ENCODE measurements around the gene PTPRG. TPM values are rescaled to one million over a fixed set of nuclear protein-coding genes. Genes with fewer than 3 reads are reported as not detected.

The PTPRG gene
- total RNA-seq, 2 experiments from 2014 or later: not detected

- no peak overlapping the region for H3K4me3 Mint-ChIP-seq
- no peaks in the 10 kb centered on the region for H3K36me3 Mint-ChIP-seq (ENCODE audit: low read depth)
- CTCF ChIA-PET: no interaction called here
- no peaks in the 10 kb centered on the region for H3K4me1 Mint-ChIP-seq (ENCODE audit: low read depth)
- no peaks in the 10 kb centered on the region for H3K27me3 Mint-ChIP-seq (ENCODE audit: low read depth)
- no peak for DNase-seq
- no peak for ATAC-seq
- POLR2A ChIA-PET: no interaction called here
- H3K9me3 Mint-ChIP-seq (ENCODE audit: insufficient read depth): no peaks in the 10 kb centered on the region
- H3K27ac Mint-ChIP-seq: no peak overlapping the region
Measured at GRCh38 chr3:61780455-61781228, 219.3 kb downstream of the PTPRG start.

- no peaks in the 10 kb centered on the region for H3K36me3 Mint-ChIP-seq (ENCODE audit: low read depth)
- H3K9me3 Mint-ChIP-seq (ENCODE audit: insufficient read depth): no peaks in the 10 kb centered on the region
- H3K4me3 Mint-ChIP-seq: no peak overlapping the region
- no peaks in the 10 kb centered on the region for H3K4me1 Mint-ChIP-seq (ENCODE audit: low read depth)
- H3K27ac Mint-ChIP-seq: no peak overlapping the region
- POLR2A ChIA-PET: no interaction called here
- DNase-seq (no peak), ATAC-seq (no peak)
- CTCF ChIA-PET: no interaction called here
- H3K27me3 Mint-ChIP-seq (ENCODE audit: low read depth): no peaks in the 10 kb centered on the region
Measured at GRCh38 chr3:61783993-61784718, 222.8 kb downstream of the PTPRG start.

DNA sequence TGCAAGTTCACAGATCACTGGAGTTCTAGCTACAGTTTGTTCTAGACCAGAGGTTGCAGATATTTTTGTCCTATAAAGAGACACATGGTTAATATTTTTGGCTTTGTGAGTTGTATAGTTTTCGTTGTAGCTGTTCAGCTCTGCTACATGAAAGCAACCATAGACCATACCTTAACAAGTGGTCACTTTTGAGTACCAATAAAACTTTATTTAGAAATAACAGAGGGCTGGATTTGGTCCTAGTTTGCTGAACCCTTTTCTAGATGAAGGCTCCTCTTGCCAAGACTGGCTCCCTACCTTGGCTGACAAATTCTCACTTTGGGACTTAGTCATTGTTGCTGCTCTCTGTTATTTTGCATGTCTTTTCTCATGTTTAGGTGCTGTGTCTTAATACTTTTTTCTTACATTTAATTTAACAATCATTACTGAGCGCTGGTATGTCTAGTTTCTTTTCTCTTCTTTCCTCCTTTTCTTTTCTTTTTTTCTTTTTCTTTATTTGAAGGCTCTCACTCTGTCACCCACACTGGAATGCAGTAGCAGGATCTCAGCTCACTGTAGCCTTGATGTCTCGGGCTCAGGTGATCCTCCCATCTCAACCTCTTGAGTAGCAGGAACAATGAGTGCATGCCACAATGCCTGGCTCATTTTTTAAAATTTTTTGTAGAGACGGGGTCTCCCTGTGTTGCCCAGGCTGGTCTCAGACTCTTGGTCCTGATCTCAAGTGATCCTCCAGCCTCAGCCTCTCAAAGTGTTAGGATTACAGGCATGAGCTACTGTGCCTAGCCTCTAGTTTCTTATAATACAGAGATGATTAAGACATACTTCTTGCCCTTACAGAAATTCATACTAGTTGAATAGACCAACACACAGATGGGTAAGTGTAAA is 227.5 kb downstream of the PTPRG start:
- POLR2A ChIA-PET: no interaction called here
- CTCF ChIA-PET: no interaction called here
- H3K36me3 Mint-ChIP-seq (ENCODE audit: low read depth): no peaks in the 10 kb centered on the region
- ATAC-seq: no peak
- H3K9me3 Mint-ChIP-seq (ENCODE audit: insufficient read depth): no peaks in the 10 kb centered on the region
- H3K27ac Mint-ChIP-seq: no peak overlapping the region
- H3K4me1 Mint-ChIP-seq (ENCODE audit: low read depth): no peaks in the 10 kb centered on the region
- DNase-seq: no peak
- H3K4me3 Mint-ChIP-seq: no peak overlapping the region
- H3K27me3 Mint-ChIP-seq (ENCODE audit: low read depth): no peaks in the 10 kb centered on the region

DNA sequence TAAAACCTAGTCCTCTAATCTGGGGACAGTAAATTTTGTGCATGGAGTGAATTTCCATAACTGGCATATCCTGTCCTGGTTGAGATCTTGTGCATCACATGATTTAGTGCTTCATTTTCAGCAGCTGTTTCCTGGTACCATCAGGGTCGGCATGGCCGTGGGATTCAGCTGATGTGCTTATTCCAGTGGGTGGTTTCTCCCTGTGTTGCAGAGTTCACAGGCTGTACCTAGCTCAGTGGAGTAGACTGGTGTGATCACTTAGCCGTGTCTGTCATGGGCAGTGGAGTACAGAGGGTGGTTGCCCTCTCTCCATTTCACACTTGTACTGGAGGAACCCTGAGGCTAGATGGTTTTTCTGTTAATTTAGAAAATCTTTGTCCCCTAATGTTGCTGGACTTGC is 228.5 kb downstream of the PTPRG start:
- Mint-ChIP-seq H3K27me3 (ENCODE audit: low read depth) (no peaks in the 10 kb centered on the region), H3K9me3 (ENCODE audit: insufficient read depth) (no peaks in the 10 kb centered on the region), H3K4me1 (ENCODE audit: low read depth) (no peaks in the 10 kb centered on the region), H3K4me3 (no peak overlapping the region), H3K36me3 (ENCODE audit: low read depth) (no peaks in the 10 kb centered on the region), H3K27ac (no peak overlapping the region)
- DNase-seq (no peak), ATAC-seq (no peak)
- ChIA-PET POLR2A (no interaction called here), CTCF (no interaction called here)

GRCh38 chr3:61790411-61790810 is 229.0 kb downstream of the PTPRG start:
- ATAC-seq (no peak), DNase-seq (no peak)
- Mint-ChIP-seq H3K36me3 (ENCODE audit: low read depth) (no peaks in the 10 kb centered on the region), H3K27ac (no peak overlapping the region), H3K4me1 (ENCODE audit: low read depth) (no peaks in the 10 kb centered on the region), H3K9me3 (ENCODE audit: insufficient read depth) (no peaks in the 10 kb centered on the region), H3K4me3 (no peak overlapping the region), H3K27me3 (ENCODE audit: low read depth) (no peaks in the 10 kb centered on the region)
- ChIA-PET POLR2A (no interaction called here), CTCF (no interaction called here)

DNA sequence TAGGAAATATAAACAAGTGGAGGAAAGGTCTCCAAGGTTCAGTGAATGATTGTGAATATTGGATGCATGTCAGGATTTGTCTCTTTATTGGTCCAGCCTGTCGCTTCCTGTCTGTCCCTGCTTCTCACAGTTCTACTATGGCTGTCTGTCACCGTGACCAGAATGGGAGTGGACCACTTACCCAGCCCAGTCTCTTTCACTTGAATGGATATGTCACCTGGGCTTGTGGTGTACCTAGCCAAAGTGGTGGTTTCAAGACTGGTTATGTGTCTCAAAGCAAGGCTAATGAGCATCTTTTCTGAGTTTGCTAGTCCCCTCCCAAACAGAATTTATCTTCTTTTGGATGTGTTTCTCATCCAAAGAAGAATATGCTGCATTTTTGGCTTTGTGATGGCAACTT is 231.7 kb downstream of the PTPRG start:
- Mint-ChIP-seq H3K36me3 (ENCODE audit: low read depth) (no peaks in the 10 kb centered on the region), H3K4me3 (no peak overlapping the region), H3K27ac (no peak overlapping the region), H3K9me3 (ENCODE audit: insufficient read depth) (no peaks in the 10 kb centered on the region), H3K4me1 (ENCODE audit: low read depth) (no peaks in the 10 kb centered on the region), H3K27me3 (ENCODE audit: low read depth) (peaks cover 3% of the 10 kb centered on the region)
- CTCF ChIA-PET: no interaction called here
- DNase-seq: no peak
- POLR2A ChIA-PET: no interaction called here
- ATAC-seq: no peak

GRCh38 chr3:61793521-61793920 is 232.2 kb downstream of the PTPRG start:
- ChIA-PET POLR2A (no interaction called here), CTCF (no interaction called here)
- ATAC-seq (no peak), DNase-seq (no peak)
- Mint-ChIP-seq H3K27ac (no peak overlapping the region), H3K9me3 (ENCODE audit: insufficient read depth) (no peaks in the 10 kb centered on the region), H3K36me3 (ENCODE audit: low read depth) (no peaks in the 10 kb centered on the region), H3K27me3 (ENCODE audit: low read depth) (peaks cover 3% of the 10 kb centered on the region), H3K4me3 (no peak overlapping the region), H3K4me1 (ENCODE audit: low read depth) (no peaks in the 10 kb centered on the region)

DNA sequence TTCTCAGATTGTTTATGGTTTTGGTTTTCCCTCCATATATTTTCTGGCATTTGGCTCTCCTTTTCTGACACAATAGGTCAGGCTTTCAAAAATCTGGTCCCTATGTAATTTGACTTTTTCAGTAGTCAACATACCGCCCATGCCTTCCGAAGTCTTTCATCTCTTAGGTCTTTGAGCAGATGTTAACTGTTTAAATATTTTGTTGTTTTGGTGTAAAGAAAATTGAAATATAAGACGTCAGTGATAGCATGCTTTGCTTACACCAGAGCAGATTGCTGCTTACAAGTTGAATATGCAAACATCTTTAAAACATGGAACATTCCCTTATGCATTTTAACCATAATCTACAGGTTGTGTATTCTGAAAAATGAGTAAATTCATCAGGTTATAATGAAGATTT is 233.0 kb downstream of the PTPRG start:
- H3K4me1 Mint-ChIP-seq (ENCODE audit: low read depth): no peaks in the 10 kb centered on the region
- ATAC-seq (no peak), DNase-seq (no peak)
- no peaks in the 10 kb centered on the region for H3K9me3 Mint-ChIP-seq (ENCODE audit: insufficient read depth)
- no peaks in the 10 kb centered on the region for H3K36me3 Mint-ChIP-seq (ENCODE audit: low read depth)
- ChIA-PET POLR2A (no interaction called here), CTCF (no interaction called here)
- no peak overlapping the region for H3K4me3 Mint-ChIP-seq
- H3K27ac Mint-ChIP-seq: no peak overlapping the region
- peaks cover 3% of the 10 kb centered on the region for H3K27me3 Mint-ChIP-seq (ENCODE audit: low read depth)

DNA sequence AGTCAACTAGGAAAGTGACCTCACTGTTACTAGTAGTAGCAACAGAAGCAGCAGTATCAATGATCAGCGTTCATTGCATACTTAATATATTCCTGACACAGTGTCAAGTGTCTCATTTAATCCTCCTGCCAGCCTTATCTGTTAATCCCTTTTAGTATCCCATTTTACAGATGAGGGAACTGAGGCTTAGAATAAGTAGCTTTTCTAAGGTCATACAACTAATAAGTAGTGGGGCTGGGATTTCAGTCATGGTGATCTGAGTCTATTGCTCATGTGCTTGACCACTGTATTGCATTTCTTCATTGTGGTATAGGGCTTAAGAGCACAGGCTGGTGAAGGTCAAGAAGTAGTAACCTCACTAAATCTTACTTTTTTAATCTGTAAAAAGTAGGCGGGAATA is 233.6 kb downstream of the PTPRG start:
- no peaks in the 10 kb centered on the region for H3K9me3 Mint-ChIP-seq (ENCODE audit: insufficient read depth)

DNA sequence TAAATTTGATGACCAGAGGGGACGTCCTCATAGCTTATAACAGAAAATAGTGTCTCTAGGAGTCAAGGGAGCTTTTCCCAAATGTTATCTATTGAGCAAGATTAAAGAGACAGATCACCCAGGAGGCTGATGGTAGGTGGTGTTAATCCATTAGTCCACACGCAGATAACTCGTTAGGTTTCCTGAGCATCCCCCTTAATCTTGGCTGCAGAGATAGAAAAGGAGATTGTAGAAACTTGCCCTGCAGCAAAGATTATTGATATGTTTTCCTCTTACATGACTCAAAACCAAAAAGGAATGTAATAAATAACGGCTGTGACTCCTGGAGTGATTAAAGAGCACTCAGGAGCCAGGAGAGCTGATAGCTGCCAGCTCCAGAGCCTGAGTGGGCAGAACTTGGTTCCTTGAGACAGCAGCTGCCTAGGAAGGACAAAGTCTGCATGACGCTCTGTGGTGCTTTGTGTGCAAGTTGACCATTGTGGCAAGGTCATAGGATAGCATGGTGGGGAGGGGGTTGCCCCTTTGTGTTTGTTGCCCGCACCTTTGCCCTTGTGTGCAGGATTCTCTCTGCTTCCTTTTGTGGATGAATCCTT is 234.8 kb downstream of the PTPRG start:
- Mint-ChIP-seq H3K4me3 (no peak overlapping the region), H3K27ac (no peak overlapping the region), H3K9me3 (ENCODE audit: insufficient read depth) (no peaks in the 10 kb centered on the region), H3K27me3 (ENCODE audit: low read depth) (peaks cover 3% of the 10 kb centered on the region), H3K4me1 (ENCODE audit: low read depth) (no peaks in the 10 kb centered on the region), H3K36me3 (ENCODE audit: low read depth) (no peaks in the 10 kb centered on the region)
- DNase-seq (no peak), ATAC-seq (no peak)
- ChIA-PET POLR2A (no interaction called here), CTCF (no interaction called here)

More for the DNA sequence above, 233.6 kb downstream of the PTPRG start:
- H3K27me3 Mint-ChIP-seq (ENCODE audit: low read depth): peaks cover 3% of the 10 kb centered on the region
- no peak overlapping the region for H3K27ac Mint-ChIP-seq
- H3K4me3 Mint-ChIP-seq: no peak overlapping the region
- H3K4me1 Mint-ChIP-seq (ENCODE audit: low read depth): no peaks in the 10 kb centered on the region
- DNase-seq: no peak
- no peaks in the 10 kb centered on the region for H3K36me3 Mint-ChIP-seq (ENCODE audit: low read depth)
- POLR2A ChIA-PET: no interaction called here
- CTCF ChIA-PET: no interaction called here
- ATAC-seq: no peak

GRCh38 chr3:61796911-61797310 is 235.5 kb downstream of the PTPRG start:
- no peak for ATAC-seq
- Mint-ChIP-seq H3K27ac (no peak overlapping the region), H3K36me3 (ENCODE audit: low read depth) (no peaks in the 10 kb centered on the region), H3K27me3 (ENCODE audit: low read depth) (peaks cover 3% of the 10 kb centered on the region), H3K4me1 (ENCODE audit: low read depth) (no peaks in the 10 kb centered on the region), H3K9me3 (ENCODE audit: insufficient read depth) (no peaks in the 10 kb centered on the region), H3K4me3 (no peak overlapping the region)
- ChIA-PET POLR2A (no interaction called here), CTCF (no interaction called here)
- no peak for DNase-seq

DNA sequence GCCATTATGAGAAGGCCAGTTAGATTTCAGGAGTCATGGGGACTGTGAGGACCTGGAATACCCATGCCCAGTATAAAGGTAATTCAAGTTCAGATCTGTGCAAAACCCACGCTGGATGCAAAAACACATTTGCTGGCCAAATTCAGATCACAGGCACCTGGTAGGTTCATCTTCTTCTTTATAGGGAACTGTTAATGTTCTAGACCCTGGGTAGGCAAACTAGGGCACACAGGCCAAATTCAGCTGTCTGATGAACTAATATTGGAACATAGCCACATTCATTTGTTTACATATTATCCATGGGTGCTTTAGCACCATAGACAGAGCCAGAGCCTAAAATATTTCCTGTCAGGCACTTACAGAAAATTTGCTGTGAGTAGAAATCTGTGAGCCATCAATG is 241.4 kb downstream of the PTPRG start:
- CTCF ChIA-PET: no interaction called here
- POLR2A ChIA-PET: no interaction called here
- ATAC-seq (no peak), DNase-seq (no peak)
- Mint-ChIP-seq H3K27ac (no peak overlapping the region), H3K9me3 (ENCODE audit: insufficient read depth) (no peaks in the 10 kb centered on the region), H3K4me1 (ENCODE audit: low read depth) (no peaks in the 10 kb centered on the region), H3K36me3 (ENCODE audit: low read depth) (no peaks in the 10 kb centered on the region), H3K27me3 (ENCODE audit: low read depth) (no peaks in the 10 kb centered on the region), H3K4me3 (no peak overlapping the region)

Data from activated CD8-positive, alpha-beta T cell treated with anti-CD3 and anti-CD28 coated beads, Interleukin-2, amount 10 ng/mL, durations not matched to agents 7 days and 5 days (primary cell).